Measurements from ENCODE around the gene IL1B. TPM values are rescaled to one million over a fixed set of nuclear protein-coding genes. Genes with fewer than 3 reads are reported as not detected.

Gene IL1B
- total RNA-seq, 2 experiments from 2014 or later = not detected

GRCh38 chr2:112850588-112850987 lies 14.0 kb upstream of the IL1B start:
- H3K4me1 Mint-ChIP-seq (ENCODE audit: low read depth) = peaks cover 3% of the 10 kb centered on the region
- H3K27ac Mint-ChIP-seq = no peak overlapping the region
- intact Hi-C loops (cut with micrococcal nuclease) = no loop called here
- TF ChIP-seq, protein P1, sequence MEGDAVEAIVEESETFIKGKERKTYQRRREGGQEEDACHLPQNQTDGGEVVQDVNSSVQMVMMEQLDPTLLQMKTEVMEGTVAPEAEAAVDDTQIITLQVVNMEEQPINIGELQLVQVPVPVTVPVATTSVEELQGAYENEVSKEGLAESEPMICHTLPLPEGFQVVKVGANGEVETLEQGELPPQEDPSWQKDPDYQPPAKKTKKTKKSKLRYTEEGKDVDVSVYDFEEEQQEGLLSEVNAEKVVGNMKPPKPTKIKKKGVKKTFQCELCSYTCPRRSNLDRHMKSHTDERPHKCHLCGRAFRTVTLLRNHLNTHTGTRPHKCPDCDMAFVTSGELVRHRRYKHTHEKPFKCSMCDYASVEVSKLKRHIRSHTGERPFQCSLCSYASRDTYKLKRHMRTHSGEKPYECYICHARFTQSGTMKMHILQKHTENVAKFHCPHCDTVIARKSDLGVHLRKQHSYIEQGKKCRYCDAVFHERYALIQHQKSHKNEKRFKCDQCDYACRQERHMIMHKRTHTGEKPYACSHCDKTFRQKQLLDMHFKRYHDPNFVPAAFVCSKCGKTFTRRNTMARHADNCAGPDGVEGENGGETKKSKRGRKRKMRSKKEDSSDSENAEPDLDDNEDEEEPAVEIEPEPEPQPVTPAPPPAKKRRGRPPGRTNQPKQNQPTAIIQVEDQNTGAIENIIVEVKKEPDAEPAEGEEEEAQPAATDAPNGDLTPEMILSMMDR (IDR thresholded peaks at IDR 0.05) = no peak
- POLR2A ChIA-PET = no interaction called here
- no peaks in the 10 kb centered on the region for H3K36me3 Mint-ChIP-seq (ENCODE audit: low read depth)
- peaks cover 16% of the 10 kb centered on the region for H3K27me3 Mint-ChIP-seq
- CTCF ChIA-PET = interaction anchor here (0.6 to 2.5 kb wide), 2 partner anchors 101 to 266 kb away, joined by 3 to 8 read pairs; no protein-coding TSS in a partner anchor
- ATAC-seq (no peak), DNase-seq (no peak)
- H3K9me3 Mint-ChIP-seq = no peaks in the 10 kb centered on the region
- no peak overlapping the region for H3K4me3 Mint-ChIP-seq

DNA sequence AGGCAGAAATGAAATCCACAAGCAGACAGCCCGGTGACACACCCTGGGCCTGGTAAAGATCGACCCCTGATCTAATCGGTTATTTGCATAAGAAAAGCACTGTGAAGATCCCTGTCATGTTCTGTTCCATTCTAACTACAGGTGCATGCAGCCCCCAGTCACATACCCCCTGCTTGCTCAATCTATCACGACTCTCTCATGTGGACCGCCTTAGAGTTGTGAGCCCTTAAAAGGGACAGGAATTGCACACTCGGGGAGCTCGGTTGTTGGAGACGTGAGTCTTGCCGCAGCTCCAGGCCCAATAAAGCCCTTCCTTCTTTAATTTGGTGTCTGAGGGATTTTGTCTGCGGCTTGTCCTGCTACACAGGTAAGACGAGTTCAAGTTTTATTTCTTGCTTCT lies 13.4 kb upstream of the IL1B start:
- TF ChIP-seq, protein P1 (IDR thresholded peaks at IDR 0.05) = no peak
- Mint-ChIP-seq H3K27me3 (peaks cover 16% of the 10 kb centered on the region), H3K36me3 (ENCODE audit: low read depth) (no peaks in the 10 kb centered on the region), H3K4me1 (ENCODE audit: low read depth) (peaks cover 3% of the 10 kb centered on the region), H3K9me3 (no peaks in the 10 kb centered on the region), H3K4me3 (no peak overlapping the region), H3K27ac (no peak overlapping the region)
- no peak for ATAC-seq
- CTCF ChIA-PET = no interaction called here
- intact Hi-C loops (cut with micrococcal nuclease) = no loop called here
- no peak for DNase-seq
- POLR2A ChIA-PET = no interaction called here

GRCh38 chr2:112848833-112849232 lies 12.3 kb upstream of the IL1B start:
- H3K4me1 Mint-ChIP-seq (ENCODE audit: low read depth) = no peaks in the 10 kb centered on the region
- no peak for ATAC-seq
- no peak for DNase-seq
- CTCF ChIA-PET = interaction anchor here (0.8 kb wide), 1 partner anchor 93 kb away, joined by 3 read pairs; no protein-coding TSS in a partner anchor
- no peaks in the 10 kb centered on the region for H3K9me3 Mint-ChIP-seq
- H3K27me3 Mint-ChIP-seq = peaks cover 16% of the 10 kb centered on the region
- TF ChIP-seq, protein P1 (IDR thresholded peaks at IDR 0.05) = no peak
- no peaks in the 10 kb centered on the region for H3K36me3 Mint-ChIP-seq (ENCODE audit: low read depth)
- H3K27ac Mint-ChIP-seq = no peak overlapping the region
- no peak overlapping the region for H3K4me3 Mint-ChIP-seq
- POLR2A ChIA-PET = no interaction called here
- intact Hi-C loops (cut with micrococcal nuclease) = no loop called here

- POLR2A ChIA-PET = no interaction called here
- no peaks in the 10 kb centered on the region for H3K9me3 Mint-ChIP-seq
- H3K27ac Mint-ChIP-seq = no peak overlapping the region
- TF ChIP-seq, protein P1 (IDR thresholded peaks at IDR 0.05) = no peak
- H3K36me3 Mint-ChIP-seq (ENCODE audit: low read depth) = no peaks in the 10 kb centered on the region
- ATAC-seq (no peak), DNase-seq (no peak)
- intact Hi-C loops (cut with micrococcal nuclease) = no loop called here
- no peaks in the 10 kb centered on the region for H3K4me1 Mint-ChIP-seq (ENCODE audit: low read depth)
- H3K4me3 Mint-ChIP-seq = no peak overlapping the region
- H3K27me3 Mint-ChIP-seq = peaks cover 27% of the 10 kb centered on the region
- CTCF ChIA-PET = interaction anchor here (1.0 kb wide), 1 partner anchor 96 kb away, joined by 3 read pairs; no protein-coding TSS in a partner anchor
Observed at GRCh38 chr2:112846031-112846430, 9.5 kb upstream of the IL1B start.

DNA sequence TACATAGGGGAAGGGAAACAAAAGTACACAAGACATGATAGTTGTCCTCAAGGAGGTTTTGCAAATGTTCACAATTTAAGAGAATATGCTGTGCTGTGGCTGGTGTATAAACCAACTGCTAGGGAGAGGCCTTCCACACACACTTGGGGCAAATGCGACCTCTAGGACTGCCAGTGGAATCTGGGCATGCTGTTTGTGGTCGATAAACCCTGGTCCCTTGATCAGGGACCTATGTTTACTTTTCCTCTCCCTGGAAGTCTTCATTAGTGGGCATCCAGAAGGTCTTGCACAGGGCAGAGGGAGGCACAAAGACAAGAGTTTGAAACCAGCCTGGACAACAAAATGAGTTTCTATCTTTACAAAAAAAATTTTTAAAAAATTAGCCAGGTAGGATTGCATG lies 7.3 kb upstream of the IL1B start:
- intact Hi-C loops (cut with micrococcal nuclease) = no loop called here
- ATAC-seq = no peak
- no peaks in the 10 kb centered on the region for H3K4me1 Mint-ChIP-seq (ENCODE audit: low read depth)
- H3K36me3 Mint-ChIP-seq (ENCODE audit: low read depth) = no peaks in the 10 kb centered on the region
- H3K27ac Mint-ChIP-seq = no peak overlapping the region
- TF ChIP-seq, protein P1 (IDR thresholded peaks at IDR 0.05) = no peak
- no peak overlapping the region for H3K4me3 Mint-ChIP-seq
- no peaks in the 10 kb centered on the region for H3K9me3 Mint-ChIP-seq
- no peak for DNase-seq
- ChIA-PET POLR2A (no interaction called here), CTCF (no interaction called here)
- H3K27me3 Mint-ChIP-seq = peaks cover 36% of the 10 kb centered on the region

Data from activated CD8-positive, alpha-beta T cell treated with anti-CD3 and anti-CD28 coated beads for 36 hours (primary cell).